Kidney tubule cell (primary cell): ENCODE data around the gene DMRTC2.

Source experiments
- DNase-seq: peaks from one replicate; pipeline ENCODE4 v3.0.0-alpha.2; 2018; ENCODE audit warnings: low spot score

DMRTC2 gene

DNA sequence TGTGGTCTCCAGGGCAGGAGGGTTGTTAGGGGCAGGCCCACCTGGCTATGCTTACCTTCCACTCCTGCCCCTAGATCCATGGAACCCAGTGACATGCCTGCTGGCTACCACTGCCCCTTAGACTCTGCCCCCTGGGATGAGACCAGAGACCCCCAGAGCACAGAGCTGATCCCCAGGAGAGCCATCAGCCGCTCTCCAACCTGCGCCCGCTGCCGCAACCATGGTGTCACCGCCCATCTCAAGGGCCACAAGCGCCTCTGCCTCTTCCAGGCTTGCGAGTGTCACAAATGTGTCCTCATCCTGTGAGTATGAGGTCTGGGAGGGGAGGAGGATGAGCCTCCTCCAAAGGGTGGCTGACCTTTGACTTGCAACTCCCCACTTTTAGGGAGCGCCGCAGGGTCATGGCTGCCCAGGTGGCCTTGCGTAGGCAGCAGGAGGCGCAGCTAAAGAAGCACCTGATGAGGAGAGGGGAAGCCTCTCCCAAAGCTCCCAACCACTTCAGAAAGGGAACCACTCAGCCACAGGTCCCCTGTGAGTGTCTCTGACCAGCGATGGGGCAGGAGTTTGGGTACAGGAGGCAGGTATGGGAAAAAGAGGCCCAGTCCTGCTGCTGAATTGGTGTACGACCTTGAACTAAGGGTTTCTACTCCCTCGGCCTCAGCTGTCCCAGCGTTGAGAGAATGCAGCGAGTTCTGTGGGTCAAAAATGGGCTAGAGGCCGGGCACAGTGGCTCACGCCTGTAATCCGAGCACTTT, 2.7 kb downstream of the DMRTC2 start:
- DNase-seq: no peak

DNA sequence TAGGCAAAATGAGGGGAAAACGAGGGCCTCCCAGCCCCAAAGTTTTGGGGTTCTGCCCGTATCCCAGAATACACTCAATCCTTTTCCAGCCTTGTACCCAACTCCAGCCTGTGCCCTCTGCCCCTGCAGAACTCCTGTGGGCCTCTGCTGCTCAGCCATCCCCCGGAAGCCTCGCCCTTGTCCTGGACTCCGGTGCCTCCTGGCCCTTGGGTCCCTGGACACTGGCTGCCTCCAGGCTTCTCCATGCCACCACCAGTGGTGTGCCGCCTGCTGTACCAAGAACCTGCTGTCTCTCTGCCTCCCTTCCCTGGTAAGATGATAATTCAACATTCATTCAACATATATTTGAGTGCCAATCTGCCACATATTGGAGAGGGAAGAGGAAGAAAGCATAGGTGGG, 3.8 kb downstream of the DMRTC2 start:
- no peak for DNase-seq

DNA sequence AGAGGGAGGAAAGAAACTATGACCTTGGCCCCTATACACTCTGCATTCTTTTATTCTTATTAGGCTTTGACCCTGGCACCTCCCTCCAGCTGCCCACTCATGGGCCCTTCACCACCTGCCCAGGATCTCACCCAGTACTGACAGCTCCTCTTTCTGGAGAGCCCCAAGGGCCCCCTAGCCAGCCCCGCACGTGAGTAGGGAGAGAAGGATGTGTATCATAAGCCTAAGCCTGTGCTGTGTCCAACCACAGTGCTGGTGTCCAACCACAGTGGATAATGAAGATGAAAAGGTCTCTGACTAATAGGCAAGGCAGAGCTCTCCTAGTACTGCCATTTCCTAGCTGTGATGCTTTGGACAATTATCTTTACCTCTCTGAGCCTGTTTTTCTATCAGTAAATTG, 4.2 kb downstream of the DMRTC2 start:
- no peak for DNase-seq

DNA sequence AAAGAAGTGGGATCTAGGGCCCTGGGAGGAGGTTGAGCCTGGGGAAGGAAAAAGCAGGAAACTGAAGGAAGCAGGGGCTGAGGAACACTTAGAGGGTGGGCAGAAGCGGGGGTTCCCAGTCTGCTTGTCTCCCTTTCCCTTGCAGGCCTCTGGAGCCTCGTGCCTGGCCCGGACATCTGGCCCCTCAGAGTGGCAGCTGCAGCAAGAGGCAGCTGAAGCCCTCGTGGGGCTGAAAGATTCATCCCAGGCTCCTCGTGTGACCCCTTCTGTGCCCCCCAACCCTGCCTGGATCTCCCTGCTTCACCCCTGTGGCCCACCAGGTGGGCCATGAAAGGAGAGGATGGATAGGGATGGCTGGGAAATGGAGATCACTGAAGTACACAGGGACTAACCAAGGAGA, 5.5 kb downstream of the DMRTC2 start:
- DNase-seq: no peak

DNA sequence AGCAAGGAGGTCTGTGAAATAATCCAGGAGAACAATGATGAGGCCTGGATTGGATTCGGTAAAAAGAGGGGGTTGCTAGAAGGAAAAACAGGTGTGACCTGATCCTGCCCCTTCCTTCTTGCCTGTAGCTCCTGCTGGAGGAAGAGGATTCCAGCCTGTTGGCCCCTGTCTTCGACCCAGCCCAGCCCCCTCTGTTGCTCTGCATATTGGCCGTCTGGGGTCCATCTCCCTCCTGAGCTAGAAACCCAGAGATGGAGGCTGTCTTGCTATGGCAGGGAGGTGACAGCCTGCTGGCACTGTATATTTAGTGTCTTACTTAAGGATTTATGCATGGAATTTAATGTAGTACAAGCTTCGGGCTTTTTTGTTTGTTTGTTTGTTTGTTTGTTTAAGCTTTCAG, 6.6 kb downstream of the DMRTC2 start:
- no peak for DNase-seq

DNA sequence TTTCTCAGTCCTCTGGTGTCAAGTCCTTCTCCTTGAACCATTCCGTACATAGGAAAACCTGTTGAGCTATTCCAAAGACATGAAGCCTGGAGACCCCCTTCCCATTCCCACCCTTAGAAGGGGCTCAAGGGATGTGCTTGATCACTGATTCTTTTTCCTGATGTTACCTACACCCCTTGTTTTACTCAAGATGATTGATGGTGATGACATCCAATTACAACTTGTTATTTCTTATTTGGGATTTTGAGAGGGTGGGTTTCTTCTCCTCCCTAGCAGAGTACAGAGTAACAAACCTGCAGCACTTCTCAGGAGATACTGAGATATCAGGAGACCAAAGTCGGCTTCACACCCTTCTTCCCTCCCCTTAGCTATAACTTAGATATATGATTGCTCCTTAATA, 8.5 kb downstream of the DMRTC2 start:
- no peak for DNase-seq

DNA sequence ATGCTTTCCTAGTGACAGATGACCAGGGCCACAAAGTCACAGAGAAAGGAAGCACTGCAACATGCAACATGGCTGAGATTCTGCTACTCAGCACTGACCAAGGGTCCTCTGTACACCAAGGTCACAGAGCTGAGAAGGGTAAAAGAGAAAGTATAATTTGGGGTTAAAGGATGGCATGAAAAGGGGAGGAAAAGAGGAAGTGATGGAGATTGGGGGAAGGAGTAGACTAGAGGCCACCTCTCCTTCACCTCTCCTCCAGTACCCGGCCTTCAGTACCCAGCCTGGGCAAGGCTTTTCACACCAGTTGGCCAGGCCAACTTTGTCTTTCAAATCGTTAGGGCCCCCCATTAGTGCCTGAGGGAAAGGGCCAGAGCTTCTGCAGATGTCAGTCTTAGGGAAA, 8.9 kb downstream of the DMRTC2 start:
- DNase-seq: no peak

DNA sequence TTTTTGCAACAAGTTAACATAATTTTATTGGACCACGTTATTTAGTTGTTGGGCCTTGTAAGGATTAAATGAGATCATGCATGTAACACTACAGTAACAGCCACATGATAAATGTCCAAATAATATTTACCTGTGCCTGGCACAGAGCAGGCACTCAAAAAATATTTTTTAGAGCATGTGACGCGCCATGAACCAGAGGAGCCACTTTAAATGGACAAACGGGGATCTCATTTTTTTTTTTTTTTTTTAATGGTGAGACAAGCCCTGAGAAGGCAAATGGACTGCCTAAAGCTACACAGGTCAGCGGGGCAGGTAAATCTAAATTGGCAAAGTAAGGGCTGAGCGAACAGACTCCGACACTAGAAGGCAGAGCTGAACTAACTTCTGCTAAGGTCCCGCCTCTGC, 14.4 kb downstream of the DMRTC2 start:
- DNase-seq: no peak

DNA sequence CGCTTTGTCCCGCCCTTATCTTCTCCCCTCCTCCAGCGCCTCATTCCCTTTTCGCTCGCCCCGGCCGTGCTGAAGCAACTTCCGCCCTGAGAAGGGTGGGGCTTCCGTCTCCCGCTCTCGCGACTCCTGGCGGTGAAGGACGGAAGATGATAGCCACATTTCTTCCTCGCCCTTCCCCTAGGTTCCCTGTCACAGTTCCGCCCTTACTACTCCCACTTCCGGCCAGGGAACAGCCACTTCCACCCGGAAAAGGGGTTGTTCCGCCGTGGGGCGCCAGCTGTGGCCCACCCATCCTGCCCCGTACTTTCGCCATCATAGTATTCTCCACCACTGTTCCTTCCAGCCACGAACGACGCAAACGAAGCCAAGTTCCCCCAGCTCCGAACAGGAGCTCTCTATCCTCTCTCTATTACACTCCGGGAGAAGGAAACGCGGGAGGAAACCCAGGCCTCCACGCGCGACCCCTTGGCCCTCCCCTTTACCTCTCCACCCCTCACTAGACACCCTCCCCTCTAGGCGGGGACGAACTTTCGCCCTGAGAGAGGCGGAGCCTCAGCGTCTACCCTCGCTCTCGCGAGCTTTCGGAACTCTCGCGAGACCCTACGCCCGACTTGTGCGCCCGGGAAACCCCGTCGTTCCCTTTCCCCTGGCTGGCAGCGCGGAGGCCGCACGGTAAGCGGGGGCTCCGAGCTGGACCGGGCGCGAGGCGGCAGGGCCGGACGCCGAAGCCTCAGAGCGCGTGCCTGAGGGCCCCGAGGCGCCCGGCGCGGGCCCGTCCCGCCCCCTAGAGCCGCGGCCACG, 15.0 kb downstream of the DMRTC2 start, which contains the start of gene RPS19:
Gene RPS19 (plus strand): TSS at position 638 of the 801 bp plus-strand sequence. CDS start 520 bp downstream, outside the sequence.
- peak; percentile 99 for DNase-seq

DNA sequence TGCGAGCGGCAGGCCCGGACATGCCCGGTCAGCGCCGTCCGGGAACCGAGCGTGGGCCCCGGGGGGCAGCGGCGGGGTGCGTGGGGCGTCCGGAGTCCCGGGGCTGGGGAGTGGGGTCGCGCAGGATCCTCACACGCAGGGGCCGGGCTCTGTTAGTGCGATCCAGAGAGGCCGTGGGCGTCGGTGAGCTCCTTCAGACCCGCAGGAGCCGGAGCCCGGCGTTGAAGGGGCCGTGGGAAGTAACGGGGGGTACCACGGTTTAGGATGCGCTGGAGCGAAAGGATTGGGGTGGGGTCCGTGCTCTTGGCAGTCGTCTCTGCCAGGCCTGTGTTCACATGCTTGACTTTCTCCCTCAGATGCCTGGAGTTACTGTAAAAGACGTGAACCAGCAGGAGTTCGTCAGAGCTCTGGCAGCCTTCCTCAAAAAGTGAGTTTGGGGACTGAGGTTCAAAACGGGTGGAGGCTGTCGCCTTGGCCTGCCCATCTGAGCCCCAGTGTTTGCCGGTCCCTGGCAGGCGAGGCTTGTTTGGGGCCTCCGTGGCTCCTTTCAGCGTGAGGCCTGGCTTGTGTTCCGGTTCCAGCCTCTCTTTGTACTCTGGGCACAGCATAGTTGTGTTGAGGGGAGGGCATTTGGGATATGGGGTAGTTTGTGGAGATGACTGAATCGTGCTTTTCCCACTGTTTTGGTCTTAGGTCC, 15.7 kb downstream of the DMRTC2 start:
- DNase-seq: peak; percentile 20

DNA sequence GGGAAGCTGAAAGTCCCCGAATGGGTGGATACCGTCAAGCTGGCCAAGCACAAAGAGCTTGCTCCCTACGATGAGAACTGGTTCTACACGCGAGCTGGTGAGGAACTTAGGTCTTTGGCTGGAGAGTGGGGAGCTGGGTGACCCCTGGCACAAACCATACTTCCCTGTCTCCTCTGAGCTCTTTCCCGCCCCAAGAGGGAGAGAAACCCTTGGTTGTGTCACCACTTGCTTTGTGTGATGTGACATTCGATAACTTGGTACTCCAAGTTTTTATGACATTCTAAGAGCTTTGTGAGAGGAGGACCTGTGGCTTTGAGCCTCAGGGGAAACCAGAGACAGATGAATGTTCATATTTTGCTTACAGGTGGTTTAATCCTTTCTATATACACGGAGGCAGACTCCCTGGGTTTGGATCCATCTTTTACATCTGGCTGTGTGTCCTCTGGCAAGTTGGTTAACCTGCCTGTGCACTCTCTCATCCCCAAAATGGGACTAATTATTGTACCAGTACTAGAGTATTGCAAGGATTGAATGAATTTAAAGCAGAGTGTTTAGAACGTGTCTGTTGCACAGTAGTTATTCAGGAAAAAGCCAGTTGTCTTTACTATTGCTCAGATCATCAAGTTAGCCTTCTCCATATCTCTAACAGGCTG, 16.4 kb downstream of the DMRTC2 start:
- no peak for DNase-seq

DNA sequence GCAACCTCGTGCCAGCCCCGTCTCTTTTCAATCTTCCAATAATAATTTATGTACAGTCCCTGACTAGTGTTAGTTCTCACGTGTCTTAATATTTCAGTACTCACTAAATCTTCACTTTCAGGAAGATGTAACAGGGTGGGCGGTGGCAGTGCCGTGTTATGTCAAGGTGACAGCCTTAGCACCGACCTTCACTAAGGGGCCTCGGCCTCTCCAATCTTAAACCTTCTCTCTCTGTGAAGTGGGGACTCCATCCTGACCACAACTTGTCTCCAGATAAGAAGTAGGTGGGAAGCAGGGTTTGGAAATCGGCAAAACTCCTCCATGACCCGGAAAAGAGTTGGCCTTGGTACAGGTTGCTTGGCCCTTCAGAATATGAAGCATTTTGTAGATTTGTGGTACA, 17.0 kb downstream of the DMRTC2 start:
- DNase-seq: no peak

DNA sequence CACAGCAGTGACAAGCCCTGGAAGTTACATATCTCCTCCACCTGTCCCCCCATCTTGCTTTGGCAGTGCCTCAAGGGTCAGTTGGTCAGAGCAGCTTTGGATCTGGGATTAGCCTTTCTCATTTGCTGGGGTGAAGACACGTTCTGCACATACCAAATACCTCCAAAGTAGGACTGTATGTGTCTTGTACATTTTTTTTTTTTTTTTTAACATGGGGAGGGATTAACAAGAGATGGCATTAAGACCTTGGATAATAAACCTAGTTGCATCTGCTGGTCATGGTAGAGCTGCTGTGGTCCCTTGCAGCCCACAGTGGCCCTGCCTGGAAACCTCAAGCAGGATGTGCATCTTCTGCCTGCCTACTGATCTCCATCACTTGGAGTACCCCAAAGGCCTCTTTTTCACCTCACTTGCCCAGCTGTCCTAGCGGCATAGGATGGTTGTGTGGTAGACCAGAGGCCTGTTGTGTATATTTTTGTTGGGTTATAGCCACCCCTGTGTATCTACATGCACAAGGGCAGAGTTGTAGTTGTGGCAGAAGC, 17.7 kb downstream of the DMRTC2 start:
- no peak for DNase-seq

DNA sequence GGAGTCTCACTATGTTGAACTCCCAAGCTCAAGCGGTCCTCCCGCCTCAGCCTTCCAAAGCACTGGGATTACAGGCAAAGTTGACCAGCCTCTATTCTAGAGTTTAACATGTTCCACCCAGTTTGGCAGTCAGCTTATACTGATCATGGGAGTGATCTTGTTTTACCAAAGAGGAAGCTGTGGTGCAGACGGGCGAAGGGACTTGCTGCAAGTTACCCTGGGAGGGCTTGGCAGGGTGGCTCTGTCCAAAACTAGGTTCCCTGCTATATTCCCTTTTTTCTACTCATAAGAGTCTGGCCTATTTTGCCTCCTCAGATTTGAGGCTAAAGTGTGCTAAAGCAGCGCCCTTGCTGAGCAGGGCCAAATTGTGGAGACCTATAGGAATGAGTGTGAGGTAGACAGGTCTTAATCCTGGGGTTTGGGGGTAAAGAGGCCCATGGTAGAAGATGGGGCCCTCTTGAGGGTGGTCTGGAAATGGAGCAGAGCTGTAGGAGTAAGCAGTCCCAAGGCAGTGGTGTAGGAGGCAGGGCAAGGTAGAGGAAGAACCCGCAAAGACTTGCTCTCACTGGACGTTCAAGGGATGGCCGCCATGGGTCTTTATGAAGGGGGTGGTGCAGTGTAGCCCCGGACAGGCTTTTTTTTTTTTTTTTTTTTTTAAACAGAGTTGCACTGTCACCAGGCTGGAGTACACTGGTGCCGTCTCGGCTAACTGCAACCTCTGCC, 18.5 kb downstream of the DMRTC2 start:
- no peak for DNase-seq

DNA sequence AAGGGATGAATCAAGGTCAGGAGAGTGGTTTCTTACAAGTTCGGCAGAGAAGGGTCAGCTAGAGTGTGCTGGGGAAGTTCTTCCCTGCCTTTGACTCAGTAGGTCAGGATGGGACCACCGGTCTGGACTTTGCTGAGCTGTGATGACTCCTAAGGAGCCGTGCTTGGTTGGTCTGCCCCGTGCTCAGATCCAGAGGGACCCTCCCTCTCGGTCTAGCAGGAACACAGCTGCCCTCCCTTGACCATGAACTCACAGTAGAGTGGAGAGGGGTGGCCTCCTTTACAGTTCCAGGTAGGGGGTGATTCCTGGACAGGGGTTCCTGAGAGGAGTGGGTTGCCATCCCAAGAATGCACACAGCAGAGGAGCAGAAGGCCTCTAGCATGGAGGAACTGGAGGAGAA, 19.5 kb downstream of the DMRTC2 start:
- no peak for DNase-seq

DNA sequence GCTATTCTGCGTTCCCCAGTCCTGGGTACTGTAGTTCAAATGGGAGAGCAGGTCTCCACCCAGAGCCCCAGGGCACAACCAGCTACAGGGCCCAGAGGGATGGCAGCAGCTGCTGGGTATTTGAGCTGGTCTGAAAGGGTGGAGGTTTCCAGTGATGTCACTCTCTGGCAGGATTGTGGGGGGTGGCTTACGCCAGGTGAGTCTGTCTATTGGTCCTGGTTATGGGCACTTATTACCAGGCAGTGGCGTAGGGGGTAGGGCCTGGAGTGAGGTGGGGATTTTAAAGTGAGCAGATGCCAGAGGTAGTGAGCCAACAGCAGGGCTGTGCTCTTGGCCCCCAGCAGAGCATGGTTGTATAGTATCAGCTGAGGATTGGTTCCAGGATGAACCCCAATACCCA, 21.4 kb downstream of the DMRTC2 start:
- no peak for DNase-seq

DNA sequence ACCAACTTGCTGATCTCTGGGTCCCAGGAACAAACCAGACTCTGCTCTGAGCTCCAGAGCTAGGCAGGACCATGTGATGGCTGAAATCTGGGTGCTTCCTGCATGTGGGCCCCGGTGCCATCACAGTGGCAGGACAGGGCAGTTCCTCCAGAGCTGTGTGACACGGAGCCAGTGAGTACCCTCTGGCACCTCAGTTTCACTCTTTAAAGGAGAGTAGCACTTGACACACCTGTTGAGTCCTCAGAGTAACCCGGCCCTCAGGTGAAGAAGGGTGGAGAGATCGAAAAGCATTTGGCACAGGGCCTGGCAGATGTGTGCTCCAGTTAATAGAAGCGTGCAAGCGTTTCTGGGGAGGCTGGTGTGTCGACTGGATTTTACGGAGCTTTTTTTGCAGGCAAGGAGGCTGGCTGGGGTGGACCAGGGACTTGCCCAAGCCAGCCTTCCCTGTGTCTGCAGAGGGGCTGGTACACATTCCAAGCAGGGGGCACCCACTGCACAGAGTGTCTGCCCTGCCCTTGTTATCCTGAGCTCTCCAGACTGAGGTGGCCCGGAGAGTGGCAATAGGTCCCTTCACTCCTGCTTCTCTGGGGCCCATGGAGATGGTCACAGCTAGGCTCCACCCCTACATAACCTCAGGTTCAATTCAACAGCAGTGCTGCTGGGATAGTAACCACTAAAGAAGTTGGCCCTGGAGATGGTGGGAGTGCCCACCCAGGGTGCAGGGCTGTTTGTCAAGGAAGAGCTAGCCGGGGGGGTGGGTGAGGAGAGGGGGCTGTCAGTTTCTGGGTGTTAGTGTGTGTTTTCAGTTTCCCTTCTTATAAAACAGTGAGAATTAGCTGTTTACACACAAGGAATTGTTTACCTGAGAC, 23.5 kb downstream of the DMRTC2 start:
- DNase-seq: no peak

DNA sequence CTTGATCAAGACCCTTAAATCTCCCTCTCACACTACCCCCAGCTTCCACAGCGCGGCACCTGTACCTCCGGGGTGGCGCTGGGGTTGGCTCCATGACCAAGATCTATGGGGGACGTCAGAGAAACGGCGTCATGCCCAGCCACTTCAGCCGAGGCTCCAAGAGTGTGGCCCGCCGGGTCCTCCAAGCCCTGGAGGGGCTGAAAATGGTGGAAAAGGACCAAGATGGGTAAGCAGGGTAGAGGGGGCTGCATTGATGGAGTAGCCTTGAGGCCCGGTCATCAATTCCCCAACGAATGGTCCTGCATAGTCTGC, 24.1 kb downstream of the DMRTC2 start:
- DNase-seq: no peak

DNA sequence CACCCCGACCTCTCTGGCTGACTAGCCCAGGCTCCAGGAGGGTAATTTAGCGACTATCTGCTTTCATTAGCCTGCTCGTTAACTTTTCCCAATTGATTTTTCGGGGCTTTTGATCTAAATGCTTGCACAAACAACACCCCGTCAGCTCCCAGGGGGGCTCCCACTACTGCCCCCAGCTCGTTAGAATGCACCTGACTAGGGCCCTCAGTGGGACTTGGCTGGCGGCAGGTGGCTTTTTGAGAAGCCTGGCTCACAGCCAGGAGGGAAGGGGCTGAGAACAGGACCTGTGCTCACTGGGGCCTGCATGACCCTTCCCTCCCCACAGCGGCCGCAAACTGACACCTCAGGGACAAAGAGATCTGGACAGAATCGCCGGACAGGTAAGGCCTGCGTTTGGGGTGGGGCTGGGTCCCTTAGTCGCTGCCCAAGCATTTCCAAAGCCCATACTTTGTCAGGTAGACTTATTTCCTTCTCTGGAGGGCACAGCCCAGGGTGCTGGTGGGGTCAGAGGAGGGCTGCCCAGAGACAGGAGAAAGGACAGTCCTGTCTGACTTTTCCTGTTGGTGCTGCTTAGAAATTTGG, 24.6 kb downstream of the DMRTC2 start:
- DNase-seq: no peak

DNA sequence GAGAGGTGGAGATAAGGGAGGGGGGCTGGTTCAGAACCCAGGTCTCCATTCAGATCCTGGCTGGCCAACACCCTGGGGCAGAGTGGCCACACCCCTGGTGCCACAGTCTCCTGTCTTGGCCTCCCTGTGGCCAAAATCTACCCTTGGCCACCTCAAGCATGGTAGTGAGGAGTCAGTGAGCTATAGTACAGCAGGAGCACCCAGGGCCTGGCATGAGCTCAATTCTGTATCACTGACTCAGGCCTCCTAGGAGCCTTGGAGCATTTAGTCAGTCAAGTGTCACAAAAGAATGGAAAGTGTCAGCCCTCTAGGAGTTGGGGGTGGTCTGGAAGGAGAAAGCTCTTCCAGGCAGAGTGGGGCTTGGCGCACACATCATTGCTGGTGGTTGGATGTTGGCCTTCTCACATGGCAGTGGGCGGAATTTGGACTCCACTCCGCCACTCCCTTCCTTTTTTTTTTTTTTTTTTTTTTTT, 25.6 kb downstream of the DMRTC2 start:
- peak; percentile 70 for DNase-seq
